Measurements from ENCODE around the gene CATSPERD.

DNA sequence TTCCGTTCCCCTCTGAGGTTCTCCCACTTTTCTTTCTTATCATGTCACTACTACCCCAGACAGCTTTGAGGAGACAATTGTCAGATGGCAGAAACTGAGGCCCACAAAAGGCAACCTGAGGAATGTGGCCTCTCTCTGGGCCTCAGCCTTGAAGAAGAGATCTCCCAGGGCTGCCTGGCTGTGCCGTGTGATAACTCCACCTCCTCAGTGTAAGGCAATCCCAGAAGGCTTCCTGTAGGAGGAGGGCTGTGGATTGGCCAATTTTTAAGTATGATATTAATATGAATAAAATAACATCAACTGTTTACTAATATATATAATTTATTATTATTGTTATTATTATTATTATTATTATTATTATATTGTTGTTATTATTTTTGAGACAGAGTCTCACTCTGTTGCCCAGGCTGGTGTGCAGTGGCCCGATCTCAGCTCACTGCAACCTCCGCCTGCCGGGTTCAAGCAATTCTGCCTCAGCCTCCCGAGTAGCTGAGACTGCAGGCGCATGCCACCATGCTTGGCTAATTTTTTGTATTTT lies 75.0 kb downstream of the CATSPERD start:
- TF ChIP-seq, protein P1, sequence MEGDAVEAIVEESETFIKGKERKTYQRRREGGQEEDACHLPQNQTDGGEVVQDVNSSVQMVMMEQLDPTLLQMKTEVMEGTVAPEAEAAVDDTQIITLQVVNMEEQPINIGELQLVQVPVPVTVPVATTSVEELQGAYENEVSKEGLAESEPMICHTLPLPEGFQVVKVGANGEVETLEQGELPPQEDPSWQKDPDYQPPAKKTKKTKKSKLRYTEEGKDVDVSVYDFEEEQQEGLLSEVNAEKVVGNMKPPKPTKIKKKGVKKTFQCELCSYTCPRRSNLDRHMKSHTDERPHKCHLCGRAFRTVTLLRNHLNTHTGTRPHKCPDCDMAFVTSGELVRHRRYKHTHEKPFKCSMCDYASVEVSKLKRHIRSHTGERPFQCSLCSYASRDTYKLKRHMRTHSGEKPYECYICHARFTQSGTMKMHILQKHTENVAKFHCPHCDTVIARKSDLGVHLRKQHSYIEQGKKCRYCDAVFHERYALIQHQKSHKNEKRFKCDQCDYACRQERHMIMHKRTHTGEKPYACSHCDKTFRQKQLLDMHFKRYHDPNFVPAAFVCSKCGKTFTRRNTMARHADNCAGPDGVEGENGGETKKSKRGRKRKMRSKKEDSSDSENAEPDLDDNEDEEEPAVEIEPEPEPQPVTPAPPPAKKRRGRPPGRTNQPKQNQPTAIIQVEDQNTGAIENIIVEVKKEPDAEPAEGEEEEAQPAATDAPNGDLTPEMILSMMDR (IDR thresholded peaks at IDR 0.05), result no peak
- TF ChIP-seq POLR2A (IDR thresholded peaks at IDR 0.05), result no peak

All from body of pancreas (tissue), 4 donors.